Psoas muscle (tissue), 8 donors: ENCODE results near the gene MEFV. TPM values are rescaled to one million over a fixed set of nuclear protein-coding genes. Genes with fewer than 3 reads are reported as not detected.
"Not testable (repeated sequence)": the region's sequence is repeated elsewhere in the genome, so short reads cannot be mapped to it uniquely, and the experiment has no call there.

Experiments
- ATAC-seq, 4 donors: fragments of 200-7000 bp; cut with Tn5 transposase; one replicate each; pipeline ENCODE4 v1.9.1; 2020; ENCODE audit warnings: moderate library complexity in 3 of 4, mild to moderate bottlenecking in 2 of 4
- DNase-seq, 2 donors: peaks; one replicate each; pipeline ENCODE4 v3.0.0-alpha.2; 2020
- H3K27ac ChIP-seq: fragments of 200-600 bp; one replicate; pipeline ENCODE4 v1.8.0; 2022
- H3K27me3 ChIP-seq, 3 donors: fragments of 200-600 bp in 1 of 3; one replicate each; pipeline versions ENCODE4 v1.6.1 to v1.8.0; 2013 to 2022; ENCODE audit warnings: low read length in 2 of 3, mild to moderate bottlenecking in 2 of 3, moderate library complexity in 1 of 3; ENCODE audit not compliant: insufficient read depth in 3 of 3
- H3K36me3 ChIP-seq, 2 donors: fragments of 200-600 bp in 1 of 2; one replicate each; pipeline versions ENCODE4 v1.6.1 to v1.8.0; 2013 to 2022; ENCODE audit warnings: low read depth in 1 of 2, mild to moderate bottlenecking in 1 of 2, moderate library complexity in 1 of 2; ENCODE audit not compliant: insufficient read depth in 1 of 2
- H3K4me1 ChIP-seq: fragments of 200-600 bp; one replicate; pipeline ENCODE4 v1.8.0; 2022
- H3K4me3 ChIP-seq: fragments of 200-600 bp; one replicate; pipeline ENCODE4 v1.8.0; 2022; ENCODE audit warnings: mild to moderate bottlenecking
- H3K9me3 ChIP-seq: fragments of 200-600 bp; one replicate; pipeline ENCODE4 v1.8.0; 2022
- WGBS, 3 donors: extraction: QIAGEN DNeasy Blood & Tissue Kit; methylation state at CpG; one replicate each; pipeline versions ENCODE4 v1.1.6 to v1.1.7; 2013; 5-methylcytosine and 5-hydroxymethylcytosine counted together
- intact Hi-C, 2 donors: fragments of 100-400 bp; cut with DNase I; formaldehyde crosslinking; loops; one replicate each; pipeline versions ENCODE4 v1.11.0 to v1.14.2; 2022
- polyA plus RNA-seq, 3 donors: library from polyadenylated mRNA; stranded (reverse); fragments of 200-250 nt; gene quantifications; one replicate each; pipeline ENCODE4 v1.2.3, GENCODE V29; 2013
- total RNA-seq, 4 donors: library from RNA; stranded (reverse); fragmentation: NEBNext Ultra II Directional in 2 of 4; extraction: Animal tissue kit (Norgen Biotek cat#: 25700) in 2 of 4; gene quantifications; one replicate each; pipeline versions ENCODE4 v1.2.1 to v1.2.4, GENCODE V29; 2021 to 2023
- TF ChIP-seq, protein P1 (sequence below): fragments of 200-600 bp; IDR thresholded peaks from one replicate; pipeline ENCODE4 v1.8.0; 2022; ENCODE audit warnings: antibody characterized with exemption
- donor health status: healthy with polysubstance abuse.
- donor health status: DM: no; HTN: no; CAD: no; lungs with moderate emphysema.
- donor health status: Bipolar disorder and iron deficiency.
- donor health status: healthy.
- donor health status: DM: yes; HTN: yes; CAD: no.
- donor health status: DM: no; HTN: no; CAD: no.
- donor health status: DM: no; HTN: no; CAD: no.
- donor health status: DM: yes; HTN: yes; CAD: no.

Gene MEFV
- total and polyA plus RNA-seq, 7 donors, result 0.07 to 0.81 (median 0.24) TPM

DNA sequence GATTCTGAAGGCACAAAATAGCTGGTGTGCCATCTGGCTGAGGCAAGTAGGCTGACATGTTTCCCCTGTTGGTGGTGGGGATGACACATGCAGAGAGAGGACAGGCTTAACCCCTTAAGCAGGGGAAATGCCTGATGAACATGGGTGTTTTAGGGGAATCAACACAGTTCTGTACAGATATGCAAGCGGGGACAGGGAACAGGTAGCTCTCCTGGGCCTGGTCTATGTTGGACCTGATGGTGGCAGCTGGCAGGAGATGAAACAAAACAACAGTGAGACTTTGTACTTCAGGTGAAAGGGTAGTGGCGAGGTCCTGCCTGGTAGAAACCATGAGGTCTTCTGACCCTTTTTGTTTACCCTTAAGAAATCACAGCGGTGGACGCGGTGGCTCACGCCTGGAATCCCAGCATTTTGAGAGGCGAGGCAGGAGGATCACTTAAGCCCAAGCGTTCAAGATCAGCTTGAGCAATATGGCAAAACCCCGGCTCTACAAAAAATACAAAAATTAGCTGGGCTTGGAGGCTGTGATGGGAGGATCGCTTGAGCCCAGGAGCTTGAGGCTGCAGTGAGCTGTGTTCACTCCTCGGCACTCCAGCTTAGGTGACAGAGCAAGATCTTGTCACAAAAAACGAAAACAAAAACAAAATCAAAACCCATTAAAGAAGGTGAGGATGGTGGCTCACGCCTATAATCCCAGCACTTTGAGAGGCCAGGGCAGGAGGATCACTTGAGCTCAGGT, 57.9 kb downstream of the MEFV start:
- peaks cover 0 to 50% (median 20%) of the 10 kb centered on the region in 3 donors for H3K27me3 ChIP-seq
- no peak overlapping the region for H3K27ac ChIP-seq
- DNase-seq (no peak), ATAC-seq (no peak)
- H3K4me1 ChIP-seq, result no peaks in the 10 kb centered on the region
- no peak overlapping the region for H3K4me3 ChIP-seq
- WGBS, 3 donors, result 66 to 79% (median 71%) methylated on average over 13 of the region's 13 CpGs
- intact Hi-C loops, result no loop called here
- TF ChIP-seq, protein P1, sequence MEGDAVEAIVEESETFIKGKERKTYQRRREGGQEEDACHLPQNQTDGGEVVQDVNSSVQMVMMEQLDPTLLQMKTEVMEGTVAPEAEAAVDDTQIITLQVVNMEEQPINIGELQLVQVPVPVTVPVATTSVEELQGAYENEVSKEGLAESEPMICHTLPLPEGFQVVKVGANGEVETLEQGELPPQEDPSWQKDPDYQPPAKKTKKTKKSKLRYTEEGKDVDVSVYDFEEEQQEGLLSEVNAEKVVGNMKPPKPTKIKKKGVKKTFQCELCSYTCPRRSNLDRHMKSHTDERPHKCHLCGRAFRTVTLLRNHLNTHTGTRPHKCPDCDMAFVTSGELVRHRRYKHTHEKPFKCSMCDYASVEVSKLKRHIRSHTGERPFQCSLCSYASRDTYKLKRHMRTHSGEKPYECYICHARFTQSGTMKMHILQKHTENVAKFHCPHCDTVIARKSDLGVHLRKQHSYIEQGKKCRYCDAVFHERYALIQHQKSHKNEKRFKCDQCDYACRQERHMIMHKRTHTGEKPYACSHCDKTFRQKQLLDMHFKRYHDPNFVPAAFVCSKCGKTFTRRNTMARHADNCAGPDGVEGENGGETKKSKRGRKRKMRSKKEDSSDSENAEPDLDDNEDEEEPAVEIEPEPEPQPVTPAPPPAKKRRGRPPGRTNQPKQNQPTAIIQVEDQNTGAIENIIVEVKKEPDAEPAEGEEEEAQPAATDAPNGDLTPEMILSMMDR, result no peak
- no peaks in the 10 kb centered on the region for H3K36me3 ChIP-seq
- H3K9me3 ChIP-seq, result no peaks in the 10 kb centered on the region

DNA sequence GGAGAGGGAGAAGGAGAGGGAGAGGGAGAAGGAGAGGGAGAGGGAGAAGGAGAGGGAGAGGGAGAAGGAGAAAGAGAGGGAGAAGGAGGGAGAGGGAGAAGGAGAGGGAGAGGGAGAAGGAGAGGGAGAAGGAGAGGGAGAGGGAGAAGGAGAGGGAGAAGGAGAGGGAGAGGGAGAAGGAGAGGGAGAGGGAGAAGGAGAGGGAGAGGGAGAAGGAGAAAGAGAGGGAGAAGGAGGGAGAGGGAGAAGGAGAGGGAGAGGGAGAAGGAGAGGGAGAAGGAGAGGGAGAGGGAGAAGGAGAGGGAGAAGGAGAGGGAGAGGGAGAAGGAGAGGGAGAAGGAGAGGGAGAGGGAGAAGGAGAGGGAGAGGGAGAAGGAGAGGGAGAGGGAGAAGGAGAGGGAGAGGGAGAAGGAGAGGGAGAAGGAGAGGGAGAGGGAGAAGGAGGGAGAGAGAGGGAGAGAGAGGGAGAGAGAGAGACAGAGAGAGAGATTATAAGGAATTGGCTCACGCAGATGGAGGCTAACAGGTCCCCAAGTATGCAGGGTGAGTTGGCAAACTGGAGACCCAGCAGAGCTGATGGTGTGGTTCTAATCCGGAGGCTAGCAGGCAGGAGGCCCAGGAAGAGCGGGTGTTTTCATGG, 58.6 kb downstream of the MEFV start:
- H3K4me1 ChIP-seq, H3K36me3 ChIP-seq, ATAC-seq, H3K4me3 ChIP-seq, intact Hi-C loops, DNase-seq, H3K9me3 ChIP-seq, H3K27ac ChIP-seq: not testable (repeated sequence)
- peaks cover 0 to 57% (median 22%) of the 10 kb centered on the region in 3 donors for H3K27me3 ChIP-seq
- 37 to 42% (median 37%) methylated on average over 3 of the region's 3 CpGs for WGBS, 3 donors

DNA sequence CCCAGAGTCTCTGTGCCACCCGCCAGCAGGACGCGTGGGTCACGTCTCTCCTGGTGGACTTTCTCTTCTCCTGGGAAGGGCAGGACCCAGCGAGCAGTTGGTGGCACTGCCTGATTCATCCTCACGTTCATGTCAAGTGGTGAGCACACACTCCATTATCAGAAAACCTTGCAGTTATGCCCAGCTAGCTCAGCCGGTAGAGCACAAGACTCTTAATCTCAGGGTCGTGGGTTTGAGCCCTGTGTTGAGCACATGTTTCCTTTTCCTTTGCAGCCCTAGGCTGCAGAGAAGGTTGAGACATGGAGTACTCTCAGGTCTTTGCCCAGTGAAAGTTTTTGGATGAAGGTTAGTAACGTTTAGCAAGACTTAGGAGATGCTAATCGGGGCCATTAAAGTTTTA, 60.5 kb downstream of the MEFV start:
- ATAC-seq (no peak), DNase-seq (no peak)
- Histone ChIP-seq H3K4me3 (no peak overlapping the region), H3K4me1 (no peaks in the 10 kb centered on the region), H3K9me3 (no peaks in the 10 kb centered on the region), H3K36me3 (no peaks in the 10 kb centered on the region), H3K27ac (no peak overlapping the region), H3K27me3 (peaks cover 0 to 75% (median 32%) of the 10 kb centered on the region in 3 donors)
- TF ChIP-seq, protein P1, result no peak
- 64 to 69% (median 65%) methylated on average over 10 of the region's 10 CpGs for WGBS, 3 donors
- intact Hi-C loops, result no loop called here

DNA sequence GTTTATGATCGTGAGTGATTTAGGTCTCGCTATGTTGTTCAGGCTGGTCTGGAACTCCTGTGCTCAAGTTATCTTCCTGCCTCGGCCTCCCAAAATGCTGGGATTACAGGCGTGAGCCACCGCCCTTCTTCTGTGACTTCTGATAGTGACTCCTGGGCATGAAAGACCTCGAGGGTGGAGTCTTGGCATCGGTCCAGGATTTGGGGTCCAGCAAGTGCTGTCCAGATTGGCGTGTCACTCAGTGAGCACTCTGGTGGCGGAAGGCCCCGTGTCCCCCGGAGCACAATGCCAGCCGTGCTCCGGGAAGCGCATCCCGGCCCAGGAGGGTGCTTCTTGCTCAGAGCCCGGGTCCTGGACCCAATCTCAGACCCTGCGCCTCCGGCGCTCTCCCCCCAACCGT, 61.6 kb downstream of the MEFV start:
- DNase-seq (no peak), ATAC-seq (no peak)
- no peak overlapping the region for H3K4me3 ChIP-seq
- H3K27ac ChIP-seq, result no peak overlapping the region
- H3K4me1 ChIP-seq, result no peaks in the 10 kb centered on the region
- TF ChIP-seq, protein P1, result no peak
- peaks cover 0 to 75% (median 39%) of the 10 kb centered on the region in 3 donors for H3K27me3 ChIP-seq
- no peaks in the 10 kb centered on the region for H3K9me3 ChIP-seq
- 50 to 57% (median 53%) methylated on average over 20 of the region's 20 CpGs for WGBS, 3 donors
- H3K36me3 ChIP-seq, result no peaks in the 10 kb centered on the region
- intact Hi-C loops, result no loop called here
